Mucosa of rectum (tissue), 2 donors: Measurements from ENCODE around the gene RCN1.

Source experiments
- H3K27ac ChIP-seq, 2 donors: one replicate each; pipeline ENCODE4 v1.7.0; 2013; ENCODE audit warnings: inconsistent platforms in 2 of 2, low read depth in 2 of 2, low read length in 2 of 2
- H3K27me3 ChIP-seq, 2 donors: one replicate each; pipeline ENCODE4 v1.7.0; 2013; ENCODE audit warnings: low read length in 2 of 2; ENCODE audit not compliant: control insufficient read depth in 2 of 2, insufficient read depth in 2 of 2
- H3K36me3 ChIP-seq, 2 donors: one replicate each; pipeline ENCODE4 v1.7.0; 2013; ENCODE audit warnings: low read length in 2 of 2; ENCODE audit not compliant: control insufficient read depth in 2 of 2, insufficient read depth in 2 of 2
- H3K4me1 ChIP-seq, 2 donors: one replicate each; pipeline ENCODE4 v1.7.0; 2013; ENCODE audit warnings: low read length in 2 of 2, mild to moderate bottlenecking in 1 of 2; ENCODE audit not compliant: control insufficient read depth in 2 of 2, insufficient read depth in 2 of 2
- H3K4me3 ChIP-seq, 2 donors: one replicate each; pipeline ENCODE4 v1.7.0; 2013; ENCODE audit warnings: low read length in 2 of 2
- H3K9ac ChIP-seq, 2 donors: one replicate each; pipeline ENCODE4 v1.7.0; 2013; ENCODE audit warnings: low read length in 2 of 2, low read depth in 1 of 2, mild to moderate bottlenecking in 1 of 2
- H3K9me3 ChIP-seq, 2 donors: one replicate each; pipeline ENCODE4 v1.7.0; 2013; ENCODE audit warnings: low read length in 2 of 2; ENCODE audit not compliant: control insufficient read depth in 2 of 2
- donor health status: healthy.
- donor health status: Normal muscosa, but diverticular disease.

Gene RCN1

DNA sequence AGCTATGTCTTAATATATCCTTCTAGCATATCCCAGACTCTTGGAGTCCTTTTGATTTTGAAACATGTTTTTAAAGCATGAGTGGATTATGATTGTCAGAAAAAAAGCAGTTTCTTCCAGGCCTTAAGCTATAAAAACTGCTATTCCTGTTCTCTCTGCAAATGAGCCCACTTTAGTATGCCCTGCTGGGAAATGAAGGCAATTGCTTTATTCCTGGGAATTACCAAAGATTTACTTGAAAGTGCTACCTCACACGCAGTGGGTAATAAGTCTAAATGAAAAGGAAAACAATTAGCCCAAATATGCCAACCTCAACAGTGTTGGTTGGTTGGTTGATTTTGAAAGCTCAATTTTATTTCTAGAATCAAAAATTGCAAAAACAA is 17.2 kb upstream of the RCN1 start:
- H3K27ac ChIP-seq = no peak overlapping the region
- no peaks in the 10 kb centered on the region for H3K4me1 ChIP-seq
- H3K9me3 ChIP-seq = no peaks in the 10 kb centered on the region
- no peak overlapping the region for H3K9ac ChIP-seq
- H3K36me3 ChIP-seq = no peaks in the 10 kb centered on the region
- H3K4me3 ChIP-seq = no peak overlapping the region
- H3K27me3 ChIP-seq = peaks cover 6 to 13% of the 10 kb centered on the region in 2 donors

DNA sequence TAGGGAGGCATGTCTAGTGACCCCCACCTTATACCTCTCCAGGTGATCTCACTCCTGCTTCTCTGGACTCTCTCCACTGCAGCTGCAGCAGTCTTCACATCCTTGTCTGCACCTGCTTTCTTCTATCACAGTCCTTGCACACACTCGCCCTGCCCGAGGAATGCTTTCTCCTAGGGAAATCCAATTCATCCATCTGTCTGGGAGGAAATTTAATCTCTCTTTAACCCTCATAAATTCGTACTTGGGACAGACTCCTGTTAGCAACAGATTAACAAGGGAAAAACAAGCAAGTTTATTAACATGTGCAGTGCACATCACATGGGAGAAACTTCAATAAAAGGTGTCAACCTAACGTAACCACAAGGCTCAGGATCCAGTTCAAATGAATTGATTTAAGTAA is 11.3 kb upstream of the RCN1 start:
- no peak overlapping the region for H3K4me3 ChIP-seq
- no peaks in the 10 kb centered on the region for H3K4me1 ChIP-seq
- H3K27me3 ChIP-seq = peaks cover 0 to 3% of the 10 kb centered on the region in 2 donors
- H3K9me3 ChIP-seq = no peaks in the 10 kb centered on the region
- no peaks in the 10 kb centered on the region for H3K36me3 ChIP-seq
- H3K27ac ChIP-seq = no peak overlapping the region
- no peak overlapping the region for H3K9ac ChIP-seq

DNA sequence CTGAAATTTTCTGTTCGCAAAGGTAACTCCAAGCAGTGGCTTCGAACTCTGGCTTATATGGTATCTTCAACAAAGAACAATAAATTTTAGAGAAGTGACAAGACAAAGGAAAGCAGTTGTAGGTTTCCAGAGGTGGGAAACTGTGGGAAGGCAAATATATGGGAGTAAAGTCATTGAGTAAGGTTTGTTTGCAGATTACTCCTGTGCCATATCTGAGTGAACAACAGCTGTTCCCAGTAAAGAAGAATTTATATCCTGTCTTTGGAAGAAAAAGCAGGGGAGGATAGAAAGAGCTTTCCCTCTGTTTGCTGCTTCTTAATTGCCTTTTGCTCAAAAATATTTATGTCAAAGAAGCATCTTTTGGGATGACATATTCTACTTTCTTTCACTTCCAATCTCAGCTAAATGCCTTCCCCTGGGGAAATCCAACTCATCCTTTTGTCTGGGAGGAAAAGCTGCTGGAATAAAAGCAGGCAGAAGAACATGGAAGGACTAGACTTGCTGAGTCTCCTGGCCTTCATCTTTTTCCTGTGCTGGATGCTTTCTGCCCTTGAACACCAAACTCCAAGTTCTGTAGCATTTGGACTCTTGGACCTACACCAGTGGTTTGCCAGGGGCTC is 10.4 kb upstream of the RCN1 start:
- Histone ChIP-seq H3K27me3 (no peaks in the 10 kb centered on the region), H3K36me3 (no peaks in the 10 kb centered on the region), H3K4me3 (no peak overlapping the region), H3K27ac (no peak overlapping the region), H3K9me3 (no peaks in the 10 kb centered on the region), H3K9ac (no peak overlapping the region), H3K4me1 (no peaks in the 10 kb centered on the region)

DNA sequence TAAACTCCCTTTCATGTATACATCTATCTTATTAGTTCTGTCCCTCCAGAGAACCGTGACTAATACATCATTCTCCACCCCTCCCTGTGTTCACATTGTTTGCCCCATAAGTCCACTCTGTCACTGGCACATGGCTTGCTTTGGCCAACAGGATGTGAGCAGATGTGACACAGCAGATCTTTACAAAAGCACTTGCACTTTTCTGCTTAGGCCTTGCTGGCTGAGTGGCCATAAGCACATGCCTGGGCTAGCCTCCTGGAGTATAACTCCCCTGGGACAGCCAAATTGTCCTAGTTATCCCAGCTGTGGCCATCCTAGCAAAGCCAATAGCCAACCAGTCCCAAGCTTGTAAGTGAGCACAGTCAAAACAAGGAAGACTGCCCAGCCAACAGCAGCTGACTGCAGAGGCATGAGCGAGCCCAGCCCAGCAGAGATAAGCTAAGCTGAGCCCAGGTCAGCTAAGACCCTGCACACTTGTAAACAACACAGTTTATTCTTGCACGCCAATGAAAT is 9.7 kb upstream of the RCN1 start:
- H3K9ac ChIP-seq = no peak overlapping the region
- no peak overlapping the region for H3K4me3 ChIP-seq
- H3K27me3 ChIP-seq = no peaks in the 10 kb centered on the region
- no peaks in the 10 kb centered on the region for H3K4me1 ChIP-seq
- no peaks in the 10 kb centered on the region for H3K9me3 ChIP-seq
- H3K27ac ChIP-seq = no peak overlapping the region
- no peaks in the 10 kb centered on the region for H3K36me3 ChIP-seq

DNA sequence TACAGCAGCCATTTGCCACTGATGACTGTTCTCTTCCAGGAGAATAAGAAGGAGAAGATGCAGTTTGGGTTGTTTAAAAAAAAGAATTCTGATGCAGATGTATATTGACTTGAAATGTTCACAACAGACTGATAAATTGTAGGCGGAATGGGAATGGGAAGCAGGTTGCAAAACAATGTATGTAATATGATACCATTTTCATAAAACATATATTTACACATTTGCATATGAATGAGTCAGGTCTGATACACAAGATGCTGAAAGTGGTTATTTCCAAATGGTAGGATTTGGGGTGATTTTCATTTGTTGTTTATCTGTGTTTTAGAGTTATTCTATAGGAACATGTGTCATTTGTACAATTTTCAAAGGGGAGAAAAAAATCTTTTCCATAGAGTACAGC is 9.0 kb upstream of the RCN1 start:
- no peak overlapping the region for H3K27ac ChIP-seq
- H3K4me1 ChIP-seq = no peaks in the 10 kb centered on the region
- H3K36me3 ChIP-seq = no peaks in the 10 kb centered on the region
- H3K9ac ChIP-seq = no peak overlapping the region
- H3K27me3 ChIP-seq = peaks cover 0 to 4% of the 10 kb centered on the region in 2 donors
- H3K9me3 ChIP-seq = no peaks in the 10 kb centered on the region
- H3K4me3 ChIP-seq = no peak overlapping the region

DNA sequence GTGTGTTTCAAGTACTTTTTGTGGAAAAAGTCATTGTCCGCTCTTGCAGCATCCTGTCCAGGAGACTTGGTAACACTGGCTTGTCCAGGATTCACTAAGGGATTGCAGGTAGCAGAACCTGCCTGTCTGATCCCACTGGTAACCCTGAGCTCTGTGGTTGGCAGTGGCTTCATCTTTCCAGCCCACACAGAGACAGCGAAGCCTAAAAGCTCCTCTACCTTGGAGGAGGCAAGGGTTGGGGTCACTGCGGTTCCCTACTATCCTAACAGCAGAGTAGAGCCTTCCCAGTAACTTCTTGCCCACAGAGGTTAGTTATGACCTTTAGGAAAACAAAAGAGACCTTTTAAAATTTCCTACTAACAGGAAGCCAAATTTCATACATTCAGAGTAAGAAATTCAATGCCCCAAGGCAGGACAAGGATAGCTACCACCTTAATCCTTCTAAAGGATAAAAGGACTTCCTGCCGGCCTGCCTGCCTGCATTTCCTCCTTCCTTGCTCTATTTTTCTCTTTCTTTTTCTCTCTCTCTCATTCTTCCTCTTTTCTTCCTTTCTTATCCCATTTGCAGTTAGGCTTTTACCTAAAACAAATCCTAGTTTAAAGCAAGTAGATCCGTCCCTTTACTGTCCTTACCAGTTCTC is 8.4 kb upstream of the RCN1 start:
- Histone ChIP-seq H3K9me3 (no peaks in the 10 kb centered on the region), H3K27ac (no peak overlapping the region), H3K4me3 (no peak overlapping the region), H3K27me3 (peaks cover 0 to 4% of the 10 kb centered on the region in 2 donors), H3K9ac (no peak overlapping the region), H3K36me3 (no peaks in the 10 kb centered on the region), H3K4me1 (no peaks in the 10 kb centered on the region)

DNA sequence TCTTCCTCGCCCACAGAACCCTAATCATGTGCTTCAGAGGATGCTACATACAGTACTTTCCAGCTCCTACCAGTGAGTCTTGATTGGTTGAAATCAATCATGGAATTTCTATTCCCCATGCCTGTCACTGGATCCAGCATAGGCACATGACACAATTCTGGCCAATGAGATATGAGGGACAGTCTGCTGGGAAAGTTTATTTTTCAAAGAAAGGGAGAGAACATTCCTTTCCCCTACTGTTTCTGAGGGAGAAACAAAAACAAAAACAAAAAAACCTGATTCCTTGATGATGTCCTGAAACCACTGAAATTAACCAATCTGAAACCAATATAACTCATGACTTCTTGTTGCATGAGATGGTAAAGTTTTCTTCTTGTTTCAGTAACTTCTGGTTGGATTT is 3.3 kb upstream of the RCN1 start:
- Histone ChIP-seq H3K27ac (no peak overlapping the region), H3K9me3 (no peaks in the 10 kb centered on the region), H3K27me3 (peaks cover 0 to 4% of the 10 kb centered on the region in 2 donors), H3K4me3 (no peak overlapping the region), H3K4me1 (peaks cover 0 to 6% of the 10 kb centered on the region in 2 donors), H3K9ac (no peak overlapping the region), H3K36me3 (no peaks in the 10 kb centered on the region)

DNA sequence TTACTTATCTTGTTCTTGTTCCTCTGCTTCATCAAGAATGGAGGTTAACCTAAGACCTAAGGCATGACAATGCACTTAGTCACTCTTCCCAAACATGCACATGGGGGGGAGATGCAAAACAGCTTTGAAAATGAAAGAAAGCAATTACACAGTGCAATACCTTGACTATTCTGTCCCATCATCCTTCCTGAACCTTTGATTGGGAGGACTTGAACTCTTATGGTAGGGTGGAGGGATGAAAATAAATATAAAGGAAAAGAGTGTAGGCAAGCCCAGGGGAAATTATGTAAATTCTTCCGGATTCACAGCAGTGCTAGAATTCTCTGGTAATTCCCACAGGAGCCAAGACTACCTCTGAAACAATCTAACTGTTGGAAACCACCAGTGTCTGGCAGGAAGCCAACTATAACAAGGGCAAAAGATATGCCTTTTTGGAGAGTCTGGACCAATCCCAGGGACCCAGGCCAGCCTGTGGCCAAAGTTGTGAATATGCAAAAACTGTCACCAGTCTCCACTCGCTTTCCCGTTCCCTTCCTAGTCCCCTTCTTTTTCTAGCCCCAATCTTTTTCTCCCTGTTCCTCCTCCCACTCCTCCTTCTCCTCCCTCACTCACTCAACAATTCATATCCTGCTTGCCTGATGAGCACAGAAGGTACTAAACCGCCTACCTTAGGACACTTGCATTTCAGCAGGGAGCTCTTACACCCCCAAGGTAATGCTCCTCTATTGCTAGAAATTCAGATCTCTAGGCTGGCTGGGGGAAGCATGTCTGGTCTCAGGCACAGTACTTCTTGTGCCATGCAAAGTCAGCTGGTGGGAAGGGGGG is 2.5 kb upstream of the RCN1 start:
- Histone ChIP-seq H3K27ac (no peak overlapping the region), H3K9ac (no peak overlapping the region), H3K27me3 (peaks cover 0 to 4% of the 10 kb centered on the region in 2 donors), H3K36me3 (no peaks in the 10 kb centered on the region), H3K4me3 (no peak overlapping the region), H3K9me3 (no peaks in the 10 kb centered on the region), H3K4me1 (peaks cover 0 to 9% of the 10 kb centered on the region in 2 donors)

DNA sequence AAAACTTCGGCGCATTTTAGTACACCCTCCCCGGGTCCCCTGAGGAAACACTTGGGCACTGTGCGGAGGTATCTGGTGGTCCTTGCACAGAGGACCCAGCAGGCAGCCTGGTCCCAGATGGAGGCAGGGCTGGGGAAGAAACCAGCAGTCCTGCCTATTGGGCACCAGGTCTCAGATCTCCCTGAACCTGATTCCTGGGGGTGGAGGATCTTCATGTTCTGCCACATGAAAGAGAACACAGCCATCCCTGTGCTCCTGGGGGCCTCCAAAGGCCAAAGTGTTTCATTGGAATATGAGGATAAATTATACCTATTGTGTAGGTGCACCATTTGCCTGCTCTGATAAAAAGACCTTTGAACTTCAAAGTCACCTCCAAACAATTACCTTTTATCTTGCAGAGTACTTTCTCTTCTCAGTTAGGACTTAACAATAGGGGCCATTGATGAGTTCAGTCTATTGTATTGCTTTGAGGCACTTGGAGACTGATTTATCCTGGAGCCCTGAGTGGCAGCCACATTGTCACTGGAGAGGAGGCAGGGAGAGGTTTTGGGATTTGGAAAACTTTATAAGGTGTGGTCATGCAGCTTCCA is 1.8 kb downstream of the RCN1 start:
- Histone ChIP-seq H3K36me3 (peaks cover 1 to 2% of the 10 kb centered on the region in 2 donors), H3K27ac (no peak overlapping the region), H3K9ac (no peak overlapping the region), H3K9me3 (no peaks in the 10 kb centered on the region), H3K27me3 (no peaks in the 10 kb centered on the region), H3K4me3 (no peak overlapping the region), H3K4me1 (peaks cover 0 to 9% of the 10 kb centered on the region in 2 donors)

DNA sequence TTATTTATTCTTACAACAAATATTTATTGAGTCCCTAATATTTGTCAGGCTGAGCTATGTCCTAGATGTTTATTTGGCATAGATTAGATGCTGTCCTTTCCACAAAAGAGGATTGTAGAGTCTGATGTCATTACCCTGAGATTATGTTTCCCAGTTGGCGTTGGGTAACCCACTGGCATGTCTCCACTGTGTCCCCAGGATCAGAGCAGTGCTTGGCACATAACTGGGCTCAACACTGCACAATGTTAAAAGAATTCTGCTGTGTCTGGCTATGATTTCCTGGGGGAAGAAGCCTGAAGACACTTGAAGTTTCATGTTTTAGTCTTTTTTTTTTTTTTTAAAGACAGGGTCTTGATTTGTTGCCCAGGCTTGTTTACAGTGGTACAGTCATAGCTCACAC is 4.0 kb downstream of the RCN1 start:
- H3K27ac ChIP-seq = no peak overlapping the region
- H3K27me3 ChIP-seq = no peaks in the 10 kb centered on the region
- no peaks in the 10 kb centered on the region for H3K9me3 ChIP-seq
- H3K36me3 ChIP-seq = peaks cover 11 to 12% of the 10 kb centered on the region in 2 donors
- peaks cover 0 to 9% of the 10 kb centered on the region in 2 donors for H3K4me1 ChIP-seq
- H3K4me3 ChIP-seq = no peak overlapping the region
- H3K9ac ChIP-seq = no peak overlapping the region
